Astrocyte (in vitro differentiated cells and primary cell): ENCODE results near the gene TPD52L1. TPM values are rescaled to one million over a fixed set of nuclear protein-coding genes. Genes with fewer than 3 reads are reported as not detected.

Experiments
- DNase-seq: peaks from one replicate; pipeline ENCODE4 v3.0.0-alpha.2; 2010; ENCODE audit warnings: low read depth
- FAIRE-seq: peaks from 2 replicates; lab custom pipeline; 2011; peaks lifted over from hg19 to GRCh38; lab: Jason Lieb, UNC
- H2AFZ ChIP-seq: 2 replicates; pipeline ENCODE4 v1.6.0; 2012; ENCODE audit warnings: low read depth, low read length, inconsistent platforms
- H3K27ac ChIP-seq: 2 replicates; pipeline ENCODE4 v1.5.1; 2011; ENCODE audit warnings: low read depth, low read length, inconsistent platforms
- H3K27me3 ChIP-seq: 2 replicates; pipeline ENCODE4 v1.6.0; 2011; ENCODE audit warnings: low read length, inconsistent platforms; ENCODE audit not compliant: insufficient read depth
- H3K36me3 ChIP-seq: 2 replicates; pipeline ENCODE4 v1.5.1; 2011; ENCODE audit warnings: low read length, inconsistent platforms; ENCODE audit not compliant: insufficient read depth
- H3K4me1 ChIP-seq: 2 replicates; pipeline ENCODE4 v1.5.1; 2011; ENCODE audit warnings: low read length, inconsistent platforms; ENCODE audit not compliant: insufficient read depth
- H3K4me2 ChIP-seq: 2 replicates; pipeline ENCODE4 v1.6.0; 2012; ENCODE audit warnings: low read length, inconsistent platforms
- H3K4me3 ChIP-seq: 2 replicates; pipeline ENCODE4 v1.5.1; 2011; ENCODE audit warnings: low read depth, mild to moderate bottlenecking, low read length, inconsistent platforms; ENCODE audit not compliant: insufficient read depth
- H3K79me2 ChIP-seq: 2 replicates; pipeline ENCODE4 v1.6.0; 2012; ENCODE audit warnings: mild to moderate bottlenecking, low read length, inconsistent platforms; ENCODE audit not compliant: insufficient read depth
- H3K9ac ChIP-seq: 2 replicates; pipeline ENCODE4 v1.6.0; 2012; ENCODE audit warnings: mild to moderate bottlenecking, low read length, inconsistent platforms
- H3K9me3 ChIP-seq: 2 replicates; pipeline ENCODE4 v1.5.1; 2012; ENCODE audit warnings: low read depth, mild to moderate bottlenecking, low read length, inconsistent platforms; ENCODE audit not compliant: insufficient read depth
- H4K20me1 ChIP-seq: 2 replicates; pipeline ENCODE4 v1.6.0; 2012; ENCODE audit warnings: low read length, inconsistent platforms; ENCODE audit not compliant: insufficient read depth
- H3K27ac Mint-ChIP-seq: one replicate; pipeline ENCODE4 v1.8.0; 2021; ENCODE audit warnings: mild to moderate bottlenecking, mixed read lengths; ENCODE audit not compliant: unreplicated experiment
- H3K27me3 Mint-ChIP-seq: one replicate; pipeline ENCODE4 v1.8.0; 2021; ENCODE audit warnings: low read depth, mixed read lengths; ENCODE audit not compliant: unreplicated experiment
- H3K36me3 Mint-ChIP-seq: one replicate; pipeline ENCODE4 v1.8.0; 2021; ENCODE audit warnings: low read depth, mixed read lengths; ENCODE audit not compliant: unreplicated experiment
- H3K4me1 Mint-ChIP-seq: one replicate; pipeline ENCODE4 v1.8.0; 2021; ENCODE audit warnings: low read depth, mixed read lengths; ENCODE audit not compliant: unreplicated experiment
- H3K4me3 Mint-ChIP-seq: one replicate; pipeline ENCODE4 v1.8.0; 2021; ENCODE audit warnings: mild to moderate bottlenecking, moderate library complexity, mixed read lengths; ENCODE audit not compliant: unreplicated experiment
- H3K9me3 Mint-ChIP-seq: one replicate; pipeline ENCODE4 v1.8.0; 2021; ENCODE audit warnings: mild to moderate bottlenecking, mixed read lengths; ENCODE audit not compliant: unreplicated experiment
- EZH2 ChIP-seq: IDR thresholded peaks from 2 replicates; pipeline ENCODE4 v1.6.1; 2012; ENCODE audit warnings: mild to moderate bottlenecking, low read length, inconsistent platforms; ENCODE audit not compliant: insufficient read depth
- total RNA-seq: library from RNA; stranded (reverse); gene quantifications from 2 replicates; pipeline ENCODE4 v1.2.1, GENCODE V29; 2021
- TF ChIP-seq, protein P1 (sequence below): IDR thresholded peaks from 2 replicates; pipeline ENCODE4 v1.5.1; 2011; ENCODE audit warnings: low read depth, mild to moderate bottlenecking, inconsistent platforms, low read length, moderate library complexity; ENCODE audit not compliant: insufficient read depth

TPD52L1 gene
- total RNA-seq, 1 donor from 2014 or later = 32.8 TPM

DNA sequence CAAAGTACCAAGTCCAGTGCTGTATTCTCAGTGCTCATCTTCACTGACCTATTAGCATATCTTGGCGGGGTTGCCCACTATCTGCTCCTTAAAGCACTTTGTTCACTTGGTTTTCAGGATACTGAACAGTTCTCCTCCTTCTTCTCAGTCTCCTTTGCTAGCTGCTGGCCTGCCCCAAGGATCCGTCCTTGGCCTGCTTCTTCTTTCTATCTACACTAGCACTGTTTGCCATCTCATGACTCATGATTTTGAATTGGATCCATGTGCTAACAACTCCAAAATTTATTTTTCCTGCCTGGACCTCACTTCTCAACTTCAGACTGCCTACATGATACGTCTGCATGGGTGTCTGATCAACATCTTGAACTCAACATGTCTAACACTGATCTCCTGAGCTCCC is 15.5 kb downstream of the TPD52L1 start:
- Mint-ChIP-seq H3K36me3 (no peaks in the 10 kb centered on the region), H3K27ac (no peak overlapping the region), H3K4me3 (no peak overlapping the region), H3K27me3 (no peaks in the 10 kb centered on the region), H3K4me1 (peaks cover 11% of the 10 kb centered on the region), H3K9me3 (peaks cover 2% of the 10 kb centered on the region)
- no peaks in the 10 kb centered on the region for H4K20me1 ChIP-seq
- no peaks in the 10 kb centered on the region for H3K36me3 ChIP-seq
- H3K4me3 ChIP-seq = no peak overlapping the region
- H3K4me2 ChIP-seq = no peak overlapping the region
- H3K4me1 ChIP-seq = no peaks in the 10 kb centered on the region
- H3K79me2 ChIP-seq = no peaks in the 10 kb centered on the region
- TF ChIP-seq, protein P1, sequence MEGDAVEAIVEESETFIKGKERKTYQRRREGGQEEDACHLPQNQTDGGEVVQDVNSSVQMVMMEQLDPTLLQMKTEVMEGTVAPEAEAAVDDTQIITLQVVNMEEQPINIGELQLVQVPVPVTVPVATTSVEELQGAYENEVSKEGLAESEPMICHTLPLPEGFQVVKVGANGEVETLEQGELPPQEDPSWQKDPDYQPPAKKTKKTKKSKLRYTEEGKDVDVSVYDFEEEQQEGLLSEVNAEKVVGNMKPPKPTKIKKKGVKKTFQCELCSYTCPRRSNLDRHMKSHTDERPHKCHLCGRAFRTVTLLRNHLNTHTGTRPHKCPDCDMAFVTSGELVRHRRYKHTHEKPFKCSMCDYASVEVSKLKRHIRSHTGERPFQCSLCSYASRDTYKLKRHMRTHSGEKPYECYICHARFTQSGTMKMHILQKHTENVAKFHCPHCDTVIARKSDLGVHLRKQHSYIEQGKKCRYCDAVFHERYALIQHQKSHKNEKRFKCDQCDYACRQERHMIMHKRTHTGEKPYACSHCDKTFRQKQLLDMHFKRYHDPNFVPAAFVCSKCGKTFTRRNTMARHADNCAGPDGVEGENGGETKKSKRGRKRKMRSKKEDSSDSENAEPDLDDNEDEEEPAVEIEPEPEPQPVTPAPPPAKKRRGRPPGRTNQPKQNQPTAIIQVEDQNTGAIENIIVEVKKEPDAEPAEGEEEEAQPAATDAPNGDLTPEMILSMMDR = no peak
- TF ChIP-seq EZH2 = no peak
- no peaks in the 10 kb centered on the region for H3K9me3 ChIP-seq
- no peak overlapping the region for H3K27ac ChIP-seq
- H3K27me3 ChIP-seq = no peaks in the 10 kb centered on the region
- no peak overlapping the region for H2AFZ ChIP-seq
- H3K9ac ChIP-seq = no peak overlapping the region
- DNase-seq (peak; percentile 52), FAIRE-seq (no peak)

DNA sequence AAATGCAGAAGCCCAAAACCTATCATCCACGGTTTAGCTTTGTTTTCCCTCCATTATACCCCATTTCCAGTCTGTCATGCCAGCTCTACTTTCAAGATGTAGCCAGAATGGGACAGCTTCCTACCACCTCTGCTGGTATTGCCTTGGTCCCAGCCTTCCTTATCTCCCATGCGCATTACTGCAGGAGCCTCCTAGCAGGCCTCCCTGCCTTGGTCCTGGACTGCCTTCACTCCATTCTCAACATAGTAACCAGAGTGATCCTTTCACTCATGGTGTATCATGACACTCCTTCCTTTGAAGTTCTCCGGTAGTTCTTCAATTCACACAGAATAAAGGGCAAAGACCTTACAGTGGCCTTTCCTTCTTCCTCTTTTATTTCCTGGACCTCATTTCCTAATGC is 15.9 kb downstream of the TPD52L1 start:
- H3K4me3 Mint-ChIP-seq = no peak overlapping the region
- H2AFZ ChIP-seq = no peak overlapping the region
- no peaks in the 10 kb centered on the region for H3K36me3 Mint-ChIP-seq
- no peaks in the 10 kb centered on the region for H3K36me3 ChIP-seq
- H3K9me3 ChIP-seq = no peaks in the 10 kb centered on the region
- no peaks in the 10 kb centered on the region for H3K27me3 Mint-ChIP-seq
- H3K27me3 ChIP-seq = no peaks in the 10 kb centered on the region
- DNase-seq (no peak), FAIRE-seq (no peak)
- H3K27ac Mint-ChIP-seq = peak overlapping the region; percentile 16
- no peak overlapping the region for H3K9ac ChIP-seq
- no peaks in the 10 kb centered on the region for H3K4me1 ChIP-seq
- no peak overlapping the region for H3K4me2 ChIP-seq
- no peak overlapping the region for H3K27ac ChIP-seq
- no peaks in the 10 kb centered on the region for H3K79me2 ChIP-seq
- no peaks in the 10 kb centered on the region for H4K20me1 ChIP-seq
- H3K9me3 Mint-ChIP-seq = peaks cover 2% of the 10 kb centered on the region
- peaks cover 11% of the 10 kb centered on the region for H3K4me1 Mint-ChIP-seq
- no peak overlapping the region for H3K4me3 ChIP-seq
- TF ChIP-seq, protein P1 = no peak

DNA sequence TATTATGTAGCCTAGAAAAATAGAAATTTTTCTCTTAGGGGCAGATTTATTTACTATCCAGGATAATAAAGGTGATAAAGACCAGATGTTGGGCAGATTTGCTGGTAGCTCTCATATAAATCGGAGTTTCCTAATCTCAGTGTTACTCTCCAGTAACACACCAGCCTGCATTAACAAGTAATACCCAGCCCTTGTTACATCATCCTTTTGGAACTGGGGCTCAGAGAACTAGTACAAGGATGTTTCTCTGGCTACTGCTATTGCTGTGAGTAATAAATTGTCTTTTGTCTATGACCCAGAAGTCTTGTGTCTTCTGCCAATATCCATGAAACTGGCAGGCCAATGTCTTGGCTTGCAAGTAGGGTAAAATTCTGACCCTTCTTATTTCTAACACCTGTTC is 16.8 kb downstream of the TPD52L1 start:
- peaks cover 7% of the 10 kb centered on the region for H3K4me1 Mint-ChIP-seq
- no peak for TF ChIP-seq EZH2
- TF ChIP-seq, protein P1 = no peak
- H3K4me2 ChIP-seq = no peak overlapping the region
- H3K4me1 ChIP-seq = no peaks in the 10 kb centered on the region
- H3K36me3 ChIP-seq = no peaks in the 10 kb centered on the region
- H3K27ac Mint-ChIP-seq = peak overlapping the region; percentile 41
- no peak overlapping the region for H2AFZ ChIP-seq
- FAIRE-seq (peak; percentile 73), DNase-seq (no peak)
- no peak overlapping the region for H3K4me3 ChIP-seq
- no peak overlapping the region for H3K9ac ChIP-seq
- no peak overlapping the region for H3K27ac ChIP-seq
- no peaks in the 10 kb centered on the region for H3K27me3 Mint-ChIP-seq
- no peaks in the 10 kb centered on the region for H3K79me2 ChIP-seq
- no peaks in the 10 kb centered on the region for H3K36me3 Mint-ChIP-seq
- no peak overlapping the region for H3K4me3 Mint-ChIP-seq
- no peaks in the 10 kb centered on the region for H3K27me3 ChIP-seq
- no peaks in the 10 kb centered on the region for H4K20me1 ChIP-seq
- peaks cover 2% of the 10 kb centered on the region for H3K9me3 Mint-ChIP-seq
- H3K9me3 ChIP-seq = no peaks in the 10 kb centered on the region
